ENCODE measurements around the gene CLSTN1. TPM values are rescaled to one million over a fixed set of nuclear protein-coding genes. Genes with fewer than 3 reads are reported as not detected.
"Not testable (repeated sequence)": the region's sequence is repeated elsewhere in the genome, so short reads cannot be mapped to it uniquely, and the experiment has no call there.

Gene CLSTN1
- total RNA-seq, 1 donor from 2014 or later: 75.4 TPM

- H4K20me1 ChIP-seq (ENCODE audit: low read depth): peaks cover 83% of the 10 kb centered on the region
- DNase-seq (ENCODE audit: low spot score): peak; percentile 45
- peaks cover 25% of the 10 kb centered on the region for H3K4me1 ChIP-seq
- peaks cover 47% of the 10 kb centered on the region for H3K4me1 Mint-ChIP-seq
- no peaks in the 10 kb centered on the region for H3K36me3 ChIP-seq
- no peaks in the 10 kb centered on the region for H3K27me3 ChIP-seq
- H3K4me3 ChIP-seq: no peak overlapping the region
- H3K4me2 ChIP-seq: peak overlapping the region; percentile 49
- H3K27ac ChIP-seq: peak overlapping the region; percentile 70
- peaks cover 5% of the 10 kb centered on the region for H3K27me3 Mint-ChIP-seq (ENCODE audit: insufficient read depth, low read depth)
- no peak overlapping the region for H3K9ac ChIP-seq
- peaks cover 20% of the 10 kb centered on the region for H3K36me3 Mint-ChIP-seq
- H3K27ac Mint-ChIP-seq: no peak overlapping the region
- H3K79me2 ChIP-seq (ENCODE audit: low read depth): peaks cover 100% of the 10 kb centered on the region
- no peaks in the 10 kb centered on the region for H3K9me3 ChIP-seq (ENCODE audit: low read depth)
- peaks cover 6% of the 10 kb centered on the region for H3K9me3 Mint-ChIP-seq
- H3K4me3 Mint-ChIP-seq: no peak overlapping the region
- no peak overlapping the region for H2AFZ ChIP-seq (replicated peaks)
- TF ChIP-seq EZH2phosphoT487 (IDR thresholded peaks at IDR 0.05) (no peak), EZH2 (IDR thresholded peaks at IDR 0.05) (no peak)
- TF ChIP-seq, protein P1, sequence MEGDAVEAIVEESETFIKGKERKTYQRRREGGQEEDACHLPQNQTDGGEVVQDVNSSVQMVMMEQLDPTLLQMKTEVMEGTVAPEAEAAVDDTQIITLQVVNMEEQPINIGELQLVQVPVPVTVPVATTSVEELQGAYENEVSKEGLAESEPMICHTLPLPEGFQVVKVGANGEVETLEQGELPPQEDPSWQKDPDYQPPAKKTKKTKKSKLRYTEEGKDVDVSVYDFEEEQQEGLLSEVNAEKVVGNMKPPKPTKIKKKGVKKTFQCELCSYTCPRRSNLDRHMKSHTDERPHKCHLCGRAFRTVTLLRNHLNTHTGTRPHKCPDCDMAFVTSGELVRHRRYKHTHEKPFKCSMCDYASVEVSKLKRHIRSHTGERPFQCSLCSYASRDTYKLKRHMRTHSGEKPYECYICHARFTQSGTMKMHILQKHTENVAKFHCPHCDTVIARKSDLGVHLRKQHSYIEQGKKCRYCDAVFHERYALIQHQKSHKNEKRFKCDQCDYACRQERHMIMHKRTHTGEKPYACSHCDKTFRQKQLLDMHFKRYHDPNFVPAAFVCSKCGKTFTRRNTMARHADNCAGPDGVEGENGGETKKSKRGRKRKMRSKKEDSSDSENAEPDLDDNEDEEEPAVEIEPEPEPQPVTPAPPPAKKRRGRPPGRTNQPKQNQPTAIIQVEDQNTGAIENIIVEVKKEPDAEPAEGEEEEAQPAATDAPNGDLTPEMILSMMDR (IDR thresholded peaks at IDR 0.05): no peak
- H3F3A ChIP-seq (ENCODE audit: low read depth): peaks cover 24% of the 10 kb centered on the region
Measured at GRCh38 chr1:9793291-9793690, 30.5 kb downstream of the CLSTN1 start.

- no peaks in the 10 kb centered on the region for H3K9me3 ChIP-seq (ENCODE audit: low read depth)
- peaks cover 46% of the 10 kb centered on the region for H3K4me1 Mint-ChIP-seq
- TF ChIP-seq, protein P1 (IDR thresholded peaks at IDR 0.05): no peak
- no peak for TF ChIP-seq EZH2 (IDR thresholded peaks at IDR 0.05)
- no peak for TF ChIP-seq EZH2phosphoT487 (IDR thresholded peaks at IDR 0.05)
- peak overlapping the region; percentile 40 for H3K4me3 Mint-ChIP-seq
- no peaks in the 10 kb centered on the region for H3K36me3 ChIP-seq
- no peak overlapping the region for H3K27ac ChIP-seq
- peaks cover 18% of the 10 kb centered on the region for H3K36me3 Mint-ChIP-seq
- no peak overlapping the region for H3K4me2 ChIP-seq
- no peak overlapping the region for H3K9ac ChIP-seq
- peak overlapping the region; percentile 82 for H3K27ac Mint-ChIP-seq
- H3K27me3 ChIP-seq: no peaks in the 10 kb centered on the region
- no peak for DNase-seq (ENCODE audit: low spot score)
- peaks cover 28% of the 10 kb centered on the region for H3F3A ChIP-seq (ENCODE audit: low read depth)
- H4K20me1 ChIP-seq (ENCODE audit: low read depth): peaks cover 83% of the 10 kb centered on the region
- H3K9me3 Mint-ChIP-seq: peaks cover 6% of the 10 kb centered on the region
- H3K4me1 ChIP-seq: peaks cover 25% of the 10 kb centered on the region
- no peak overlapping the region for H3K4me3 ChIP-seq
- no peak overlapping the region for H2AFZ ChIP-seq (replicated peaks)
- H3K27me3 Mint-ChIP-seq (ENCODE audit: insufficient read depth, low read depth): peaks cover 5% of the 10 kb centered on the region
- peaks cover 100% of the 10 kb centered on the region for H3K79me2 ChIP-seq (ENCODE audit: low read depth)
Measured at GRCh38 chr1:9792156-9793042, 31.4 kb downstream of the CLSTN1 start.

GRCh38 chr1:9789700-9790099, 34.1 kb downstream of the CLSTN1 start:
- H3K9ac ChIP-seq; H3K4me3 Mint-ChIP-seq; H3K9me3 ChIP-seq (ENCODE audit: low read depth); H3K36me3 ChIP-seq; H3K4me2 ChIP-seq; H3K9me3 Mint-ChIP-seq; H2AFZ ChIP-seq (replicated peaks); H3K27me3 Mint-ChIP-seq (ENCODE audit: insufficient read depth, low read depth); H3K27me3 ChIP-seq; H3K27ac Mint-ChIP-seq; DNase-seq (ENCODE audit: low spot score); H3K4me3 ChIP-seq; H3K27ac ChIP-seq: not testable (repeated sequence)
- peaks cover 38% of the 10 kb centered on the region for H3F3A ChIP-seq (ENCODE audit: low read depth)
- H3K4me1 Mint-ChIP-seq: peaks cover 42% of the 10 kb centered on the region
- peaks cover 14% of the 10 kb centered on the region for H3K36me3 Mint-ChIP-seq
- H4K20me1 ChIP-seq (ENCODE audit: low read depth): peaks cover 82% of the 10 kb centered on the region
- H3K4me1 ChIP-seq: peaks cover 25% of the 10 kb centered on the region
- H3K79me2 ChIP-seq (ENCODE audit: low read depth): peaks cover 100% of the 10 kb centered on the region

GRCh38 chr1:9787702-9788101, 36.1 kb downstream of the CLSTN1 start:
- peaks cover 6% of the 10 kb centered on the region for H3K9me3 Mint-ChIP-seq
- peaks cover 22% of the 10 kb centered on the region for H3K4me1 Mint-ChIP-seq
- no peak overlapping the region for H3K4me3 Mint-ChIP-seq
- Histone ChIP-seq H3K27me3 (no peaks in the 10 kb centered on the region), H3K4me1 (peaks cover 5% of the 10 kb centered on the region), H3K27ac (no peak overlapping the region), H4K20me1 (ENCODE audit: low read depth) (peaks cover 81% of the 10 kb centered on the region), H3K36me3 (no peaks in the 10 kb centered on the region), H3K79me2 (ENCODE audit: low read depth) (peaks cover 100% of the 10 kb centered on the region), H3K4me3 (no peak overlapping the region), H3K9me3 (ENCODE audit: low read depth) (no peaks in the 10 kb centered on the region), H3F3A (ENCODE audit: low read depth) (peaks cover 19% of the 10 kb centered on the region), H3K9ac (no peak overlapping the region), H2AFZ (replicated peaks) (no peak overlapping the region), H3K4me2 (no peak overlapping the region)
- peaks cover 5% of the 10 kb centered on the region for H3K27me3 Mint-ChIP-seq (ENCODE audit: insufficient read depth, low read depth)
- peaks cover 14% of the 10 kb centered on the region for H3K36me3 Mint-ChIP-seq
- DNase-seq (ENCODE audit: low spot score): no peak
- TF ChIP-seq, protein P1 (IDR thresholded peaks at IDR 0.05): no peak
- TF ChIP-seq EZH2 (IDR thresholded peaks at IDR 0.05) (no peak), EZH2phosphoT487 (IDR thresholded peaks at IDR 0.05) (no peak)
- H3K27ac Mint-ChIP-seq: peak overlapping the region; percentile 5

Data from neural progenitor cell (in vitro differentiated cells).